ENCODE results near the gene UPB1.

UPB1 gene

DNA sequence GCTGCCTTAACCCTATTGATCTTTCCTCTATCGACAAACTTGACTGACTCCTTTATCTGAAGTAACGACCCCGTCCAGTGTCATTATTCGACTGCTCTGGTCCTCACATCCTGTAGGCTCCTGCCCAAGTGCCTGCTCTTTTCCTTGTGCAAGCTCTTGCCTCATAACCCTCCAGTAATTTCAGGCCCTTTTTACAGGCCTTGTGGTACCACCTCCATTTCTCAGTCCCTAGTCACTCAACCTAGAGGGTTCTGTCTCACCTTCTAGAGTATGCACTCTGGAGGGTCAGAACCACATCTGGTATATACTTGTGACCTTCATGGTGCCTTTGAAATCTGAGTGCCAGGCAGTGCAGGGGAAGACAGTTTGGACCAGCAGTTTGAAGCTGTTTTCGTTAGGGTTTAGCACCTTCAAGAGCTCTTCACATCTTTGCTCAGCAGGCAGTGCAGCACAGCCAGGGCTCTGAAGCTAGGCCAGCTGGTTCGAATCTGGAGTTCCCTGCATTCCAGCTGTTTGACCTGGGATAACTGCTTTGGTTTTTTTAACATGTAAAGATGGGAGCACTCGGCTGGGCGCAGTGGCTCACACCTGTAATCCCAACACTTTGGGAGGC is 71.9 kb downstream of the UPB1 start:
- no peak for DNase-seq (ENCODE audit: low spot score)

- DNase-seq (ENCODE audit: low spot score): no peak
These were observed 72.5 kb downstream of the UPB1 start for GRCh38 chr22:24567668-24568067.

GRCh38 chr22:24571266-24571665 is 76.1 kb downstream of the UPB1 start:
- DNase-seq (ENCODE audit: low spot score): no peak

GRCh38 chr22:24576778-24577177 is 81.6 kb downstream of the UPB1 start:
- no peak for DNase-seq (ENCODE audit: low spot score)
